ENCODE measurements around the gene CLCA1.

Gene CLCA1

GRCh38 chr1:86460998-86461397 is 7.7 kb upstream of the CLCA1 start:
- H3K4me3 ChIP-seq (replicated peaks; ENCODE audit: low read depth, low read length) = no peak overlapping the region
- DNase-seq (ENCODE audit: extremely low read depth, low read depth) = no peak
- no peak for TF ChIP-seq CTCF (IDR thresholded peaks at IDR 0.05; ENCODE audit: low read depth, low read length, missing control alignments)

DNA sequence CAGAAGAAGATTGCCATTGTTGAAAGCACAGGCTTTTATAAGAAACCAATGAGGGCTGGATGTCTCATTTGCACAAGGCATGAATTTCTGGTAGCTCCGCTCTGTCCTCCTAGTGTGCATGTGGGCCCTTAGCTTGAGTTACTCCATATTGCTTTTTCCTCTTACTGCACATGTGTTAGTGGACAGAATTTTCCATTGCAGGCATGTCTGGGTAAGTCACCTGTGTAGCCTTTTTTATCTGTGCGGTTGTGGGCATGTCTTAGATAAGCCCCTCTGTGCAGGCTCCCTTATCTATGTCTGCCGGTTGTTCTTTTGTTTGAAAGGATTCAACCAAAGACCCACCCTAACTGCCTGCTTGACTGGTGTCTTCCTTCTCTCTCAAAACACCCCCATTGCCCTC is 7.2 kb upstream of the CLCA1 start:
- no peak for DNase-seq (ENCODE audit: extremely low read depth, low read depth)
- TF ChIP-seq CTCF (IDR thresholded peaks at IDR 0.05; ENCODE audit: low read depth, low read length, missing control alignments) = no peak
- H3K4me3 ChIP-seq (replicated peaks; ENCODE audit: low read depth, low read length) = no peak overlapping the region

DNA sequence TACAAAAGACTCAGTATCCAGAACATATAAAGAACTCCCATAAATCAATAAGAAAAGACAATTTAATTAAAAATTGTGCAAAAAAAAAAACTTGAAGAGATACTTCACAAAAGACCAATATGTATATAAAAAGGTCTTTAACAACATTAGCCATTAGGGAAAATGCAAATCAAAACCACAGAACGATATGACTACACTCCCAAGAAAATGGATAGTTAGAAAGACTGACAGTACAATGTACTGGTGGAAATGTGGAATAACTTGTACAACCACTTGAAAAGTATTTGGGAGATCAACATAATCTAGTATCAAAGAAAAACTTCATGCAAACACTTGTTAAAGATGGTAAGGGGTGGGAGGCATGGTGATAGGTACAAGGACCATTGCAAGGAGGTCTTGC is 3.9 kb upstream of the CLCA1 start:
- no peak for TF ChIP-seq CTCF (IDR thresholded peaks at IDR 0.05; ENCODE audit: low read depth, low read length, missing control alignments)
- H3K4me3 ChIP-seq (replicated peaks; ENCODE audit: low read depth, low read length) = no peak overlapping the region
- no peak for DNase-seq (ENCODE audit: extremely low read depth, low read depth)

DNA sequence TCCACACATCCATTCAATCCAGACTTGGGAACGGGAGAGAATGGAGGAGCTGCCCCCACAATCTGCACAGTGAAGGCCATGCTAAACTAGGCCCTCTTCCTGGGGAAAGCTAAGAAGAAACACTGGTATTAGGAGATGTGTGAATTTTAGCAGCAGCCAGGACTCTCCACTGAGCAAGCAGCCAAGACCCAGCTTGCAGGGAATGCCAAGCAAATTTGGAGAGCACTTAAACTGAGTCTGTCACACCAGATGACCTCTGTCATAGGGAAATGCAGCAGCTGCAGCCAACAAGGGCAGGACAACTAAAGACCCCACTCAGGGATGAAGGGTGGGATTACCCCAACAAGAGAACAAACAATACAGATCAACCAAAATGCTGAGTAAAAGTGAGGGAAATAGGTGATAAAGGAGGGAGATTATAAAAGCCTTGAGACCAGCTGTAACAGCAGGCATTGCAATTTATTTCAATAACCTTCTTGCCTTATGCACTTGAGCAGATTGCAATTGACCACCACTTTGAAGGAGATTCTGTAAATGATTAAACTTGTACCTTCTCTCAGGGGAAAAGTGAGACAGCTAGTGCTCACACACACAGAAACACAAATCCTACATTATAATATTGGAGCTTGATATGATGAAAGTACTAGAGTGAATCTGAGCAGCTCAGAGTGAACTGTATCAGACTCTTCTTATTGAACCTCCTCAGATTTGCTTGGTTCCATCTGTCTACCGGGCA is 2.5 kb upstream of the CLCA1 start:
- TF ChIP-seq CTCF (IDR thresholded peaks at IDR 0.05; ENCODE audit: low read depth, low read length, missing control alignments) = no peak
- no peak for DNase-seq (ENCODE audit: extremely low read depth, low read depth)
- H3K4me3 ChIP-seq (replicated peaks; ENCODE audit: low read depth, low read length) = no peak overlapping the region

GRCh38 chr1:86466986-86467385 is 1.7 kb upstream of the CLCA1 start:
- no peak for DNase-seq (ENCODE audit: extremely low read depth, low read depth)
- no peak for TF ChIP-seq CTCF (IDR thresholded peaks at IDR 0.05; ENCODE audit: low read depth, low read length, missing control alignments)
- no peak overlapping the region for H3K4me3 ChIP-seq (replicated peaks; ENCODE audit: low read depth, low read length)

DNA sequence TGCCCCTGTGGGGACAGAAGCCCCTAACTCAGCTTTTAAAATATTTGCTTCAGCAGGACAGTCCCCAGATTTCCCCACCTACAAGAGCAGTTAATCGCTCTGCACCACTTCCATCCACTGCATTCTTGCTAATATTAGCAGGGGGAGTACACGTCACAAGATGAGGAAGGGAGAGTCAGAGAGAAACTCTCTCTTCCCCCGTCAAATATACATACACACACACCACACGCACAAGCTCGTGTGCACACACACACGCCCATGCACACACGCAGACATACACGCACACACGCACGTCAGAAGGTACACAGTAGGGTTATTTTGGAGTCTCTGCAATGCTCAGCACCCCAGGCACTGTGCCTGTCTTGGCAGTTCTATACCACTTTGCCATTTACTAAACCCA is 2.1 kb downstream of the CLCA1 start:
- no peak overlapping the region for H3K4me3 ChIP-seq (replicated peaks; ENCODE audit: low read depth, low read length)
- no peak for DNase-seq (ENCODE audit: extremely low read depth, low read depth)
- TF ChIP-seq CTCF (IDR thresholded peaks at IDR 0.05; ENCODE audit: low read depth, low read length, missing control alignments) = no peak

- DNase-seq (ENCODE audit: extremely low read depth, low read depth) = no peak
- no peak for TF ChIP-seq CTCF (IDR thresholded peaks at IDR 0.05; ENCODE audit: low read depth, low read length, missing control alignments)
- no peak overlapping the region for H3K4me3 ChIP-seq (replicated peaks; ENCODE audit: low read depth, low read length)
These were observed 2.6 kb downstream of the CLCA1 start for GRCh38 chr1:86471291-86471690.
